Natural killer cell (primary cell): ENCODE data around the gene BCAS3. TPM values are rescaled to one million over a fixed set of nuclear protein-coding genes. Genes with fewer than 3 reads are reported as not detected.

Experiments used
- ATAC-seq, 3 donors: fragments of 150-1000 bp in 2 of 3; fragments of 200-7000 bp in 1 of 3; cut with Tn5 transposase; 1 replicate in 1 of 3; 2 replicates in 2 of 3; pipeline ENCODE4 v1.10.0; 2021; ENCODE audit warnings: mild to moderate bottlenecking in 2 of 3, moderate library complexity in 2 of 3
- DNase-seq, 2 donors: peaks; one replicate each; pipeline versions ENCODE4 v3.0.0 to v3.0.0-alpha.2; 2013 to 2021; ENCODE audit warnings: mixed read lengths in 1 of 2
- H3K27ac ChIP-seq: one replicate; pipeline ENCODE4 v1.5.1; 2013; ENCODE audit warnings: mild to moderate bottlenecking, low read length
- H3K27me3 ChIP-seq: one replicate; pipeline ENCODE4 v1.6.1; 2013; ENCODE audit warnings: low read length; ENCODE audit not compliant: control insufficient read depth, insufficient read depth
- H3K36me3 ChIP-seq: one replicate; pipeline ENCODE4 v1.6.1; 2013; ENCODE audit warnings: low read length; ENCODE audit not compliant: control insufficient read depth, insufficient read depth
- H3K4me1 ChIP-seq: one replicate; pipeline ENCODE4 v1.6.1; 2013; ENCODE audit warnings: low read length; ENCODE audit not compliant: control insufficient read depth, insufficient read depth
- H3K4me3 ChIP-seq: one replicate; pipeline ENCODE4 v1.5.1; 2013; ENCODE audit warnings: low read length
- H3K9me3 ChIP-seq: one replicate; pipeline ENCODE4 v1.6.1; 2013; ENCODE audit warnings: low read length; ENCODE audit not compliant: control insufficient read depth, insufficient read depth
- H3K27ac Mint-ChIP-seq, 2 donors: one replicate each; pipeline ENCODE4 v1.8.0; 2022; ENCODE audit warnings: mild to moderate bottlenecking in 2 of 2, mixed read lengths in 2 of 2, moderate library complexity in 1 of 2
- H3K27me3 Mint-ChIP-seq, 2 donors: one replicate each; pipeline ENCODE4 v1.8.0; 2022; ENCODE audit warnings: low read depth in 2 of 2, mixed read lengths in 2 of 2
- H3K36me3 Mint-ChIP-seq: one replicate; pipeline ENCODE4 v1.8.0; 2022; ENCODE audit warnings: mixed read lengths
- H3K4me1 Mint-ChIP-seq, 2 donors: one replicate each; pipeline ENCODE4 v1.8.0; 2022; ENCODE audit warnings: mixed read lengths in 2 of 2
- H3K4me3 Mint-ChIP-seq: one replicate; pipeline ENCODE4 v1.8.0; 2022; ENCODE audit warnings: mild to moderate bottlenecking, moderate library complexity, mixed read lengths
- H3K9me3 Mint-ChIP-seq, 2 donors: one replicate each; pipeline ENCODE4 v1.8.0; 2022; ENCODE audit warnings: mixed read lengths in 2 of 2
- CTCF ChIP-seq: fragments of 200-600 bp; IDR thresholded peaks from one replicate; pipeline ENCODE4 v1.8.0; 2022; ENCODE audit warnings: antibody characterized with exemption
- WGBS: methylation state at CpG from one replicate; pipeline ENCODE4 v1.1.7; 2013; ENCODE audit warnings: missing lambda C conversion rate; ENCODE audit not compliant: insufficient coverage; 5-methylcytosine and 5-hydroxymethylcytosine counted together
- intact Hi-C: fragments of 100-400 bp; cut with micrococcal nuclease; formaldehyde crosslinking; loops from one replicate; pipeline ENCODE4 v1.14.2; 2022
- total RNA-seq, 4 donors: library from RNA; stranded (reverse); fragments of 120-200 nt in 1 of 4; gene quantifications; one replicate each; pipeline versions ENCODE4 v1.2.3 to v1.2.4, GENCODE V29; 2013 to 2022

The BCAS3 gene
- total RNA-seq, 3 donors from 2014 or later (not counting 1 experiment from before 2014, with no cell fraction given) = 60.5 to 87.8 (median 72.0) TPM

- ATAC-seq (no peak), DNase-seq (no peak)
- Mint-ChIP-seq H3K9me3 (no peaks in the 10 kb centered on the region), H3K4me3 (no peak overlapping the region), H3K27ac (no peak overlapping the region), H3K4me1 (peaks cover 0 to 6% of the 10 kb centered on the region in 2 donors), H3K36me3 (no peaks in the 10 kb centered on the region), H3K27me3 (peaks cover 14 to 18% of the 10 kb centered on the region in 2 donors)
- no peak overlapping the region for H3K27ac ChIP-seq
- WGBS = 92% methylated on average over 18 of the region's 19 CpGs
- TF ChIP-seq CTCF = no peak
- no peaks in the 10 kb centered on the region for H3K9me3 ChIP-seq
- H3K4me3 ChIP-seq = no peak overlapping the region
- peaks cover 6% of the 10 kb centered on the region for H3K4me1 ChIP-seq
- intact Hi-C loops = loop anchor here (2.0 to 5.0 kb wide), 2 partner anchors 389 to 669 kb away; no protein-coding TSS in a partner anchor
- no peaks in the 10 kb centered on the region for H3K36me3 ChIP-seq
- peaks cover 6% of the 10 kb centered on the region for H3K27me3 ChIP-seq
Observed at GRCh38 chr17:61391595-61392291, 714.1 kb downstream of the BCAS3 start.

DNA sequence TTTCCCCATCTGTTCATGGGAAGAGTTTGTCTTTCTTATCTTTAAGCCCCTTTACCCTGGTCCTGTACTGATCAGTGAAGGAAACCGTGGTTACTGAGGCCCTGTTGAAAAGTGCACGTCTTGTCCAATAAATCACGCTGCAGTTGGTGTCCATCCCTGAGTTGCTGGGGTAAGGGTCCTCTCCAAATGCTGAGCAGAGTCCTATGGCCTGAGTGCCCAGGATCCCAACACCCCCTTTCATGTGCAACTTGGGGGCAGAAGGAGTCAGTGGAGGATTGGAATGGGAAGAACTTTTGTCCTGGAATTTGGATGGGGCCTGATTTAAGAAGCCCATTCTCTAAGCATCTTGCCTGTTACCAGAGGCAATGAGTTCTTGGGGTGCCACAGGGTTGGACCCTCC is 715.0 kb downstream of the BCAS3 start:
- H3K27ac ChIP-seq = no peak overlapping the region
- H3K27ac Mint-ChIP-seq = no peak overlapping the region
- H3K27me3 Mint-ChIP-seq = peaks cover 14 to 18% of the 10 kb centered on the region in 2 donors
- peaks cover 10% of the 10 kb centered on the region for H3K27me3 ChIP-seq
- no peak for TF ChIP-seq CTCF
- WGBS = 89% methylated on average over 3 of the region's 3 CpGs
- H3K36me3 Mint-ChIP-seq = no peaks in the 10 kb centered on the region
- H3K9me3 ChIP-seq = no peaks in the 10 kb centered on the region
- no peak overlapping the region for H3K4me3 ChIP-seq
- peaks cover 0 to 6% of the 10 kb centered on the region in 2 donors for H3K4me1 Mint-ChIP-seq
- intact Hi-C loops = loop anchor here (5.0 kb wide), 1 partner anchor 670 kb away; no protein-coding TSS in a partner anchor
- H3K36me3 ChIP-seq = no peaks in the 10 kb centered on the region
- no peak for ATAC-seq
- no peak for DNase-seq
- no peak overlapping the region for H3K4me3 Mint-ChIP-seq
- no peaks in the 10 kb centered on the region for H3K9me3 Mint-ChIP-seq
- peaks cover 11% of the 10 kb centered on the region for H3K4me1 ChIP-seq

- Histone ChIP-seq H3K4me3 (no peak overlapping the region), H3K36me3 (no peaks in the 10 kb centered on the region), H3K9me3 (no peaks in the 10 kb centered on the region), H3K27me3 (peaks cover 18% of the 10 kb centered on the region), H3K27ac (no peak overlapping the region), H3K4me1 (peaks cover 18% of the 10 kb centered on the region)
- intact Hi-C loops = loop anchor here (5.0 kb wide), 1 partner anchor 671 kb away; no protein-coding TSS in a partner anchor
- Mint-ChIP-seq H3K9me3 (no peaks in the 10 kb centered on the region), H3K27me3 (peaks cover 17 to 18% of the 10 kb centered on the region in 2 donors), H3K4me1 (peaks cover 3 to 8% of the 10 kb centered on the region in 2 donors), H3K36me3 (no peaks in the 10 kb centered on the region), H3K4me3 (no peak overlapping the region), H3K27ac (no peak overlapping the region)
- no peak for ATAC-seq
- 85% methylated on average over 3 of the region's 3 CpGs for WGBS
- no peak for TF ChIP-seq CTCF
- no peak for DNase-seq
Observed at GRCh38 chr17:61393550-61393903, 715.9 kb downstream of the BCAS3 start.
